Activated naive CD8-positive, alpha-beta T cell treated with anti-CD3 and anti-CD28 coated beads for 36 hours (primary cell): Measurements from ENCODE around the gene RTN4RL1. TPM values are rescaled to one million over a fixed set of nuclear protein-coding genes. Genes with fewer than 3 reads are reported as not detected.

Experiments used
- DNase-seq: peaks from one replicate; pipeline ENCODE4 v3.0.0; 2021
- H3K27ac Mint-ChIP-seq: one replicate; pipeline ENCODE4 v1.8.0; 2022; ENCODE audit warnings: mild to moderate bottlenecking, moderate library complexity, mixed read lengths
- H3K27me3 Mint-ChIP-seq: one replicate; pipeline ENCODE4 v1.8.0; 2022; ENCODE audit warnings: mild to moderate bottlenecking, mixed read lengths
- H3K36me3 Mint-ChIP-seq: one replicate; pipeline ENCODE4 v1.8.0; 2021; ENCODE audit warnings: mild to moderate bottlenecking, mixed read lengths
- H3K4me1 Mint-ChIP-seq: one replicate; pipeline ENCODE4 v1.8.0; 2021; ENCODE audit warnings: mixed read lengths
- H3K4me3 Mint-ChIP-seq: one replicate; pipeline ENCODE4 v1.8.0; 2022; ENCODE audit warnings: mild to moderate bottlenecking, moderate library complexity, mixed read lengths
- H3K9me3 Mint-ChIP-seq: one replicate; pipeline ENCODE4 v1.8.0; 2022; ENCODE audit warnings: mixed read lengths
- total RNA-seq, 2 experiments: library from RNA; stranded (reverse); gene quantifications; one replicate each; pipeline ENCODE4 v1.2.3, GENCODE V29; 2021

The RTN4RL1 gene
- total RNA-seq, 2 experiments from 2014 or later, result 0.64 to 0.80 TPM

DNA sequence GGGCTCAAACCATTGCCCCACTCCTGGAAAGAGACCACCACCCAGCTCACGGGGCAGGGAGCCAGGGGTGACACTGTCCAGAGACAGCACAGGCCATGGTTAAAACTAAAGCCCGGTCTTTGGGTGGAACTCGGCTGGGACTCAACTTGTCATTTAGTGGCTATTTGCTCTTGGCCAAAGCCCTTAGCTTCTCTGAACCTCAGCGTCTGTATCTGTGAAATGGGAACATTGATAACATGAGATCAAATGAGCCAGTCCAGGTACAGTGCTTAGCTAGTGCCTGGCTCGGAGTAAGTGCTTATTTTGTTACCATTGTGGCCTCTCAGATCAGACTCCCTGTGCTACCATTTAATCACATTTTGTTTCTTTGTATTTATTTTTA is 48.5 kb downstream of the RTN4RL1 start:
- Mint-ChIP-seq H3K27ac (no peak overlapping the region), H3K4me1 (peaks cover 29% of the 10 kb centered on the region), H3K4me3 (no peak overlapping the region), H3K27me3 (peaks cover 27% of the 10 kb centered on the region), H3K9me3 (peaks cover 1% of the 10 kb centered on the region), H3K36me3 (peaks cover 4% of the 10 kb centered on the region)
- DNase-seq, result no peak

DNA sequence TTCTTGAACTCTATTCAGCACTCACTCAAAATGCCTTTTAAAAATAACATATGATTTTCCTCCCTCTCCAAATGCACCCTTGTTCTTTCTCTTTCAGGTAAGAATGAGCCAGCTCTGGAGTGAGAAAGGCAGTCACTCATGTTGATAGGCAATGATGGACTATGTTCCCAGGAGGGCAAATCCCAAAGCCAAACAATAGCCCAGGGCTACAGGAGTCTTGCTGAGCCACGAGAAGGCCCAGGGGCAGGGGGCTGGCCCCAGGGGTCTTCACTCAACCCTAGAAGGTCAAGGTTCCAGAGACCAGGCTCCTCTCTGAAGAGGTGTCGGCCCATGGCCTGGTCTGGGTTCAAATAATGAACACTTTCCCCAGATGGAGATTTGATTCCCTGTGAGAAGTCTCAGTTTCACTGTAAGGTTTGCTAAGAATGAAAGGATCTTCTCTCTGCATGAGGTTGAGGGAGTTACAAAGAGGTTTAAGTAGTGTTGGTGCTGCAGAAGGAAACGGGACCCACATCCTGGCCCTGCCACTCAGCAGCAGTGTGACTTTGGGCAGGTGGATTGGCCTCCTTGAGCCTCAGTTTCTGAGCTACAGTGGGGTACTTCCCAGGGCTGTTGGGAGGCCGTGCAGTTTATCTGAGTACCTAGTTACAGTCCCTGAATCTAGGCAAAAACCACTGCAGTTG is 49.0 kb downstream of the RTN4RL1 start:
- peak; percentile 14 for DNase-seq
- Mint-ChIP-seq H3K36me3 (peaks cover 4% of the 10 kb centered on the region), H3K4me3 (no peak overlapping the region), H3K27ac (peak overlapping the region; percentile 20), H3K27me3 (peaks cover 27% of the 10 kb centered on the region), H3K9me3 (peaks cover 1% of the 10 kb centered on the region), H3K4me1 (peaks cover 29% of the 10 kb centered on the region)

DNA sequence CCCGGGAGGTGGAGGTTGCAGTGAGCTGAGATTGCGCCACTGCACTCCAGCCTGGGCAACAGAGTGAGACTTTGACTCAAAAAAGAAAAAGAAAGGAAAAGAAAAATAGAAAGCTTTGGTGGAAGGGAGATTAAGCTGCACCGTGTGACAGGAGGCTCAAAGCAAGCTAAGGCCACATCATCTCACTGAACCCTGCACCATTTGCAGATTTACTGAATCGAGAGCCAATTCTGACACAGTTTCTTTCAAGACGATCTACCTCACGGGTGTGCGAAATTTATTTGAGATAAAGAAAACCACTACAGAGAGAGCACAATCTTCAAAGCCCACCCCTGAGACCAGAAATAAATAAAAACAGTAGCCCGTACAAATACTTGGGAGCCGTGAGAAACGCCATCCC is 49.6 kb downstream of the RTN4RL1 start:
- no peak overlapping the region for H3K4me3 Mint-ChIP-seq
- H3K4me1 Mint-ChIP-seq, result peaks cover 29% of the 10 kb centered on the region
- H3K9me3 Mint-ChIP-seq, result peaks cover 1% of the 10 kb centered on the region
- peaks cover 4% of the 10 kb centered on the region for H3K36me3 Mint-ChIP-seq
- peaks cover 27% of the 10 kb centered on the region for H3K27me3 Mint-ChIP-seq
- no peak for DNase-seq
- H3K27ac Mint-ChIP-seq, result no peak overlapping the region

DNA sequence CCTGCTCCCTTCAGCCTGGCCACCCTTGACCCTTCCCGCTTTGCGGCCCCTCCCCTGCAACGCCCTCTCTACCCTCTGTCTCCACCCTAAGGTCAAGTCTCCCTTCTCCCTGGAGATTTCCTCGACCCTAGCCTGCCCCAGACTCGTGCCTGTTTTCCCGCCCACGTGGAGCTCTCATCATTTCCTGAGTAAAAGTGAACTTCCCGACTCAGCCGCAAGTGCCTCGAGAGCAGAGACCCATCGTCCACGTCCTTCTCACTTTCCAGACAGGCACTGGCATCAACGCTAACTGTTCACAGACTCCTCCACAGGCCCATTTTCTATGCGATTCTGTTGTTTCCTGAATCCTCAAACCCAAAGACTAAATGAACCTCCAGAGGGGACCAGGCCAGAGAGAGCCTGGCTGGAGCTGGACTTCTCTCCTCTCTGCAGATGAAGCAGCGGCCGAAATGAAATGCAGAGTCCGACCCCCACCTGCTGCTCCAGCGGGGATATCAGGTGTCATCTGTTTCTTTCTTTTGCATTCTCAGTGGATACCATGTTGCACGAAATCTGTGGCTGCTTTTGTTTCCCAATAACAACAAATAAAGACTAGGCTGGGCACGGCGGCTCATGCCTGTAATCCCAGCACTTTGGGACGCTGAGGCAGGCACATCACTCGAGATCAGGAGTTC is 52.5 kb downstream of the RTN4RL1 start:
- H3K27ac Mint-ChIP-seq, result no peak overlapping the region
- H3K27me3 Mint-ChIP-seq, result peaks cover 28% of the 10 kb centered on the region
- DNase-seq, result peak; percentile 13

DNA sequence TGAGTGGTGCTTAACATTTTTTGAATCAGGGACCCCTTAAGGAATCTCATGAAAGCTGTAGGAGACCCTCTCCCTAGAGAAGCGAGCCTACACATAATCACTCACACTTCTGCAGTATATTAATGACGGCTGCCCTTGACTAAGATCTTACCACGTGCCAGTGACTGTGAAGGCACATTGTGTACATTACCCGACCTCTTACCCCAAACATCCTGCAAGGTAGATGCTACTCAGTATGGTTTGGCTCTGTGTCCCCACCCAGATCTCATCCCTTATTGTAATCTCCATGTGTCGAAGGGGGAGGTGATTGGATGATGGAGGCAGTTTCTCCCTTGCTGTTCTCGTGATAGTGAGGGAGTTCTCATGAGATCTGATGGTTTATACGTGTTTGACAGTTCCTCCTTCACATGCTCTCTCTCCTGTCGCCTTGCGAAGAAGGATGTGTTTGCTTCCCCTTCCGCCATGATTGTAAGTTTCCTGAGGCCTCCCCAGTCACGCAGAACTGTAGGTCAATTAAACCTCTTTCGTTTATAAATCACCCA is 54.2 kb downstream of the RTN4RL1 start:
- DNase-seq, result no peak
- no peak overlapping the region for H3K4me3 Mint-ChIP-seq
- peaks cover 3% of the 10 kb centered on the region for H3K9me3 Mint-ChIP-seq
- H3K4me1 Mint-ChIP-seq, result peaks cover 33% of the 10 kb centered on the region
- peaks cover 24% of the 10 kb centered on the region for H3K27me3 Mint-ChIP-seq
- no peak overlapping the region for H3K27ac Mint-ChIP-seq
- H3K36me3 Mint-ChIP-seq, result peaks cover 4% of the 10 kb centered on the region

More for the DNA sequence above, 52.5 kb downstream of the RTN4RL1 start:
- Mint-ChIP-seq H3K4me3 (peak overlapping the region; percentile 47), H3K4me1 (peaks cover 33% of the 10 kb centered on the region), H3K36me3 (peaks cover 4% of the 10 kb centered on the region), H3K9me3 (peaks cover 3% of the 10 kb centered on the region)

DNA sequence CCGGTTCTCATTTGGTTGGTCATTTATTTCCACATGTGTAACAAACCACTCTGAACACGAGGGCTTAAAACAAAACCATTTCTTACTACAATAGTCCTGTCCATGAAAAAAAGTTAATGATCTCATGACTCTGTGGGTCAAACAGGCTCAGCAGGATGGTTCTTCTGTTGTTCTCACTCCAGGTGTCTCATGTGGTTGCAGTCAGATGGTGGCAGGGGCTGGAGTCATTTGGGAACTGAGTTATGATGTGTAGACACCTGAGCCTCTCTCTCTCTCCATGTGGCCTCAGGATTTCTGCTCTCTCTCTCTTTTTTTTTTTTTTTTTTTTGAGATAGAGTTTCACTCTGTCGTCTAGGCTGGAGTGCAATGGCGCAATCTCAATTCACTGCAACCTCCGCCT is 55.4 kb downstream of the RTN4RL1 start:
- Mint-ChIP-seq H3K4me3 (no peak overlapping the region), H3K9me3 (peaks cover 3% of the 10 kb centered on the region), H3K4me1 (peaks cover 23% of the 10 kb centered on the region), H3K27me3 (peaks cover 21% of the 10 kb centered on the region), H3K27ac (no peak overlapping the region), H3K36me3 (peaks cover 4% of the 10 kb centered on the region)
- no peak for DNase-seq

DNA sequence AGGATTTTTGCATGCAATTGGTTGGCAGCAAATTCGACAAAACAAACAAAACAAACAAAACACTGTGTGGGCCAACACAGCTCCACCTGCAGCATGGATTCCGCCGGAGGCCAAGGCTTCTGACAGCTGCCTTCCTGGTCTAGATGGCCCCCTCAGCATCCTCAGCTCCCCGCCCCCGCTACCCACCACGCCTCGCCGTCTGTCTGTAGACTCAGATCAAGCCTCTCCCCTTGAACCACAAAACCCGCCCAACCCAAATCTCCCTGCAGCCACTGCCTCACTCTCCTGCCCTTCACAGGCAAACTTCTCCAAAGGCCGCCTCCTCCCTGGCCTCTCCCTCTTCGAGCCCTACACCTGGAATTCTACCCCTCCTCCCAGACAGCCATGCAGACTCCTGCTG is 57.9 kb downstream of the RTN4RL1 start:
- Mint-ChIP-seq H3K4me1 (peaks cover 13% of the 10 kb centered on the region), H3K9me3 (peaks cover 1% of the 10 kb centered on the region), H3K36me3 (no peaks in the 10 kb centered on the region), H3K27ac (no peak overlapping the region), H3K27me3 (peaks cover 11% of the 10 kb centered on the region), H3K4me3 (no peak overlapping the region)
- peak; percentile 62 for DNase-seq

DNA sequence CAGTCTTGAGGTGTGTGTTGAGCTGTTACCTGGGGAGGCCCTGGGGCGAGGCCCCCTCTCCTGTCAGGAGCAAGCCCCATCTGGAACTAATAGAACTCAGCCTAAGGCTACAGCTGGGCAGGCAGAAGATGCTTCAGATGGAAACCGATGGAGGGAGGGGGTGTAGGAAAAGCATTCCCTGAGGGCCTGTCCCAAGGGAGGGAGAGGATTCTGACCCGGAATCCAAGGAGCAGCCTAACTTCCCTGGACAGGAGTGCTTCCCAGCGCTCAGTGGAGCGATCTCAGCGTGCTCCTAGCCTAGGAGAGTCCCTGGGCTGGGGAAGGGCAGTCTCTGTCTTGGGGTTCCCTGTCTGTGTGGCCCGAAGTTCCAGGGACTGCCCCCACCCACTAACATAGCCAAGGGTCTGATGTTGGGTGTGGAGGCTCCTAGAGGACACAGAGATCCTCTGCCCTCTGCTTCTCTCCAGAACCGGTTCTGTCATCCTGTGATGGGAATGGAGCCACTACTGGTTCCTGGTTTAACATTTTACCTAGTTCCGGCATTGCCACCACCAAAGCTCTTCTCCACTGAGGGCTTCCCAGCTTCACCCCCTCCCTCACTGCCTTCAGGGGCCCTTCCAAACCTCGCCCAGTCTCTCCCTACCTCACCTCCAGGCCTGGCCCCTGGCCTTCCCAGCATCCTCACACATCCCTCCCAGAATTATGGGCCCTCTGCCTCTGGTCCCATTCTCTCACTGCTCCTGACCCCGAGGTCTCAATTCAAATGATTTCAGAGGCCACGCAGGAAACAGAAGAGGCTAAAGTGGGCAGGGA is 58.7 kb downstream of the RTN4RL1 start:
- no peak overlapping the region for H3K4me3 Mint-ChIP-seq
- H3K27me3 Mint-ChIP-seq, result peaks cover 11% of the 10 kb centered on the region
- no peak overlapping the region for H3K27ac Mint-ChIP-seq
- DNase-seq, result no peak
- peaks cover 1% of the 10 kb centered on the region for H3K9me3 Mint-ChIP-seq
- H3K4me1 Mint-ChIP-seq, result peaks cover 13% of the 10 kb centered on the region
- H3K36me3 Mint-ChIP-seq, result no peaks in the 10 kb centered on the region

DNA sequence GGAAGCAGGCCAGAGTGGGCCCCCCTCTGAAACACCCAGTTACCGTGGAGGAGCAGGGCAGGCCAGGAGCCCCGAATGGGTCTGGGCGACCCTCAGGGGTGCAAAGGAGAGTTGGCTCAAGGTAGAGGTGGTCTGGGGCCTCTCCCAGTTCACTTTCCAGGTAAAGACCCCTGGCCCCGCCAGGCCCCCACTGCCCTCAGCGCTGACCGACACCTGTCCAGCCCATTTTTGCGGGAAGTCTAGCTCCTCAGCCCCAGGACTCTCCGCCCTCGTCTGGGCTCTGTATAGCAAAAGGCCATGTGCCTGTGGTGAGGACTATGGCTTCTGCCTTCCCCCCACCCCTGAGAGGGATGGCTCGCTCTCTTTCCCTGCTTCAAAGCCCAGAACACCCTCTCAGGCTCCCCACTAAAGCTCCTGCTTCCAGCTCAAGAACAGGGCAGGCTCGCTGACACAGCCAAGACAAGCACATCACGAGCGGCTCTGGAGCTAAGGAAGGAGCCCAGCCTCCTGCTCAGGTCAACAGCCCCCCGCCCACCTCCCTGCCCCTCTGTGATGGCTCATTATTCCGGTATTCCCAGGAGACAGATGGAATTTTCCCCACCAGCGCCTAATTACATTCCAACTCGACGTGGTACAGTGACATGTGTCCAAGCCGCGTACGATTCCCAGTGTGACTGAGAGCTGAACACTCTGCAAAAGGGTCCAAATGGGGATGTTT is 59.4 kb downstream of the RTN4RL1 start:
- Mint-ChIP-seq H3K27me3 (peaks cover 11% of the 10 kb centered on the region), H3K36me3 (no peaks in the 10 kb centered on the region), H3K4me3 (no peak overlapping the region), H3K27ac (no peak overlapping the region), H3K9me3 (peaks cover 1% of the 10 kb centered on the region), H3K4me1 (peaks cover 13% of the 10 kb centered on the region)
- DNase-seq, result no peak

DNA sequence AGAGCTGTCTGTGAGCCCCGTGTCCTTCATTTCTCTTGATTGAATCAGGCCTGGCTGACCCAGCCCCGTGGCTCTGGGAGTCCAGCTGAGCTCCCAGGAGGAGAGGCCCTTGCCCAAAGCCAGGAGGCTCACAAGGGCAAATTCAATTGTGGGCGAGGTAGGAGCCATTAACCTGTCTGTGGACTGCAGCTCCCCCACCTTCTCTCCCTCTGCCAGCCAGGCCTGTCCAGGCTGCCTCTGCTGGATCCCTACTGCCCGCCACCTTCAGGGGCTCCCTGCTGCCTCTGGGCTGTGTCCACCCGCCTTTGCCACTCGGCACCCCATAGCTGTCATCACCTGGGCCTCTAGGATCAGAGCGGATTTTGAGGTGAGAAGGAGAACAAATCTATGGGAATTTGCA is 61.9 kb downstream of the RTN4RL1 start:
- H3K9me3 Mint-ChIP-seq, result no peaks in the 10 kb centered on the region
- H3K27me3 Mint-ChIP-seq, result peaks cover 11% of the 10 kb centered on the region
- no peak for DNase-seq
- no peak overlapping the region for H3K4me3 Mint-ChIP-seq
- H3K4me1 Mint-ChIP-seq, result peaks cover 13% of the 10 kb centered on the region
- H3K36me3 Mint-ChIP-seq, result no peaks in the 10 kb centered on the region
- H3K27ac Mint-ChIP-seq, result no peak overlapping the region

DNA sequence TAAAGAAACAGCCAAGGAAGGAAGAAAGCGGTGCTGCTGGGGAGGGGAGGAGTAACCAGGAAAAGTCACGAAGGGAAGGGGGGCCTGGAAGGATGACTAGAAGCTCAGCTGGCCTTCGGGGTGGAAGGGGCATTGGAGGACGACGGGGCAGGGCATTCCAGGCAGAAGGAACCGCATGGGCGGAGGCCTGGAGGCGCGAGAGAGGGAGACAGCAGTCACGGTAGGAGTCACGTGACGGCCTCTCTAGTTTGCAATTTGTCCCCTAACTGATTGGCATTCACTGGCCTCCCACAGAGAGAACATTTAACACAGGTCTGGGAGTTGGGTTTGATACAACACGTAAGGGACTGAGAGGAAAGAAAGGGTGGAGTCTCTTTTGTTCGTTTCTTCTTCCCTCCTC is 63.9 kb downstream of the RTN4RL1 start:
- Mint-ChIP-seq H3K27ac (no peak overlapping the region), H3K4me1 (no peaks in the 10 kb centered on the region), H3K9me3 (no peaks in the 10 kb centered on the region), H3K27me3 (no peaks in the 10 kb centered on the region), H3K36me3 (no peaks in the 10 kb centered on the region), H3K4me3 (no peak overlapping the region)
- DNase-seq, result no peak

DNA sequence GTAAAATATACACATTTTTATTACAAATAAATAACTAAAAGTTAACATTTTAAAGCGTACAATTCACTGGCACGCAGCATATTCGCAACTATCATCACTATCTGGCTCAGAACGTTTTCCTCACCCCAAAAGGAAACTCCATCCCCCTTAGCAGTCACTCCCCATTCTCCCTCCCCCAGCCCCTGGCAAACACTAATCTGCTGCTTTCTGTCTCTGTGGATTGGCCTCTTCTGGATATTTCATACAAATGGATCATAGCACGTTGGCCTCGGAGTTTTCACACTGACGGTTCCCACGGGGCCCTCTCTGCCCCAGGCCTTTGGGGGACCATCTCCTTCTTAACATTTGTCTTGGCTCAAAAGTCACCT is 64.6 kb downstream of the RTN4RL1 start:
- Mint-ChIP-seq H3K9me3 (no peaks in the 10 kb centered on the region), H3K36me3 (no peaks in the 10 kb centered on the region), H3K27ac (no peak overlapping the region), H3K27me3 (no peaks in the 10 kb centered on the region), H3K4me1 (no peaks in the 10 kb centered on the region), H3K4me3 (no peak overlapping the region)
- no peak for DNase-seq

DNA sequence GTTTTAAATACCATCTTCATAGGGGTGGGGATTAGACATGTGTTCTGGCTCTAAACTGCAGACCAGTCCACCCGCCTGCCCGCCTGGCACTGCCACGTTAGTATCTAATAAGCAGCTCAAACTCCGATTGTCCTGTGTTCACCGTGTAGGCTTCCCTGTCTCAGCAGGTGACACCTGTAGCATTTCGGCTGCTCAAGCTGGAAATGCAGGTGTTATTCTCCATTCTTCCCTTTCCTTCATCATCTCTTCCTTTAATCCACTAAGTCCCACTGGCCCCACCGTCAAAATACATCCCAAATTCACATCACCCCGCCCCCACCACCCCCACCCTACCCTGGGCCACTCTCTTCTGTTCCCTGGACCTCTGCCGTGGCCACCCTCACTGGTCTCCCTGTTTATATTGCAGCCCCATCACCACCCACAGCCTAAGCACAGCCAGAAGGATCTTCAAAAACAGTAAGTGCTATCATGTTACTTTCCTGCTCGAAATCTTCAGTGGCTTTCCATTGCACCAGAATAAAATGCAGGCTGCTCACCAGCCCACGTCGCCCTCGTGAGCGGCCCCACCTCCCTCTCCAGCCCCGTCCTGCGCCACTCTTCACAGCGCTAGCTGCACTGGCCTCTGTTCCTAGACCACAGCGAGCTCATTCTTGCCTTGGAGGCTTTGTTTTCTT is 65.1 kb downstream of the RTN4RL1 start:
- Mint-ChIP-seq H3K4me1 (no peaks in the 10 kb centered on the region), H3K27me3 (no peaks in the 10 kb centered on the region), H3K27ac (no peak overlapping the region), H3K36me3 (no peaks in the 10 kb centered on the region), H3K9me3 (no peaks in the 10 kb centered on the region), H3K4me3 (no peak overlapping the region)
- no peak for DNase-seq

DNA sequence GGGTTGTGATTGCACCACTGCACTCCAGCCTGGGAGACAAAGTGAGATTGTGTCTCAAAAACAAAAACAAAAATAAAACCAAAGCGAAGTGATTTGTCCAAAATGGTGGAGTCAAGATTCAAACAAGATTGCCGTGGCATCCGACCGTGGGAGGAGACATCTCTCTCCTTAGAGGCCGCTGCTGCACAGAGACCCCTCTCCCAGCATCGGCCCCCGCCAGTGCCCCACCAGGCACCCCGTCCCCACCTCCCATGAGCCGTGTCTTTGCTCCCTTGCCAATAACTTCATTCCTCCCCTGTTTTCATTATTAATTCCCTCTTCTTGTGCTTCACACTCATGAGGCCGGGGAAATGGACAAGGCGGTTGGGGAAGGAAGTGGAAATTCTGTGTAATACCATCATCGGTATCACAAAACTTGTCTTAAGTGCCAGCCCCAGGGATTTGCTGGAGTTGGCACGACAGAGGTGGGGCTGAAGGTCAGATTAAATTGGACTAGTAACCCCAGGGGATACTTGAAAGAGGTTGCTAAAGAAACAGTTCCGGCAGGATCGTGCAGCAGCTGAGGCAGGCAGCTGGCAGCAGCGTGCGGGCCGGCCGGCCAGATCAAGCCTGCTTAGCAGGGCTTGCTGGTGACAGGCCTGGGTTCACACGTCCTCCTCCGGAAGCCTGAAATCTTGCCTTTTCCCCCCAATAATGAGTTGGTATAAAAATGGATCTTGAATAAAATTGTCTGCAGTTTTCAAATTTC is 66.8 kb downstream of the RTN4RL1 start:
- Mint-ChIP-seq H3K36me3 (no peaks in the 10 kb centered on the region), H3K4me1 (no peaks in the 10 kb centered on the region), H3K27ac (no peak overlapping the region), H3K27me3 (no peaks in the 10 kb centered on the region), H3K4me3 (no peak overlapping the region), H3K9me3 (no peaks in the 10 kb centered on the region)
- no peak for DNase-seq
